Activated naive CD8-positive, alpha-beta T cell treated with anti-CD3 and anti-CD28 coated beads, Interleukin-2, amount 10 ng/mL, durations not matched to agents 7 days and 5 days (primary cell): ENCODE measurements around the gene PDLIM1. TPM values are rescaled to one million over a fixed set of nuclear protein-coding genes. Genes with fewer than 3 reads are reported as not detected.

Experiments used
- ATAC-seq: fragments of 150-1000 bp; cut with Tn5 transposase; one replicate; pipeline ENCODE4 v1.10.0; 2021; ENCODE audit warnings: low read depth, moderate library complexity
- POLR2A ChIA-PET: fragments of 350-600 bp; sonication (Branson Sonifier 250); formaldehyde crosslinking; loops from one replicate; lab custom pipeline; 2021; ENCODE audit warnings: antibody characterized with exemption; lab: Charles Lee
- DNase-seq: peaks from one replicate; pipeline ENCODE4 v3.0.0; 2021
- H3K27ac Mint-ChIP-seq: one replicate; pipeline ENCODE4 v1.8.0; 2022; ENCODE audit warnings: mild to moderate bottlenecking, mixed read lengths
- H3K27me3 Mint-ChIP-seq: one replicate; pipeline ENCODE4 v1.8.0; 2022; ENCODE audit warnings: mild to moderate bottlenecking, moderate library complexity, mixed read lengths
- H3K36me3 Mint-ChIP-seq: one replicate; pipeline ENCODE4 v1.8.0; 2021; ENCODE audit warnings: mild to moderate bottlenecking, mixed read lengths
- H3K4me1 Mint-ChIP-seq: one replicate; pipeline ENCODE4 v1.8.0; 2021; ENCODE audit warnings: mixed read lengths
- H3K4me3 Mint-ChIP-seq: one replicate; pipeline ENCODE4 v1.8.0; 2022; ENCODE audit warnings: mild to moderate bottlenecking, moderate library complexity, mixed read lengths
- H3K9me3 Mint-ChIP-seq: one replicate; pipeline ENCODE4 v1.8.0; 2021; ENCODE audit warnings: mixed read lengths
- total RNA-seq, 2 experiments: library from RNA; stranded (reverse); gene quantifications; one replicate each; pipeline ENCODE4 v1.2.3, GENCODE V29; 2021

The PDLIM1 gene
- total RNA-seq, 2 experiments from 2014 or later, result 10.0 to 11.7 TPM

GRCh38 chr10:95261926-95262325 lies 28.9 kb downstream of the PDLIM1 start:
- H3K4me3 Mint-ChIP-seq, result no peak overlapping the region
- no peaks in the 10 kb centered on the region for H3K4me1 Mint-ChIP-seq
- POLR2A ChIA-PET, result no interaction called here
- no peak for DNase-seq
- peaks cover 23% of the 10 kb centered on the region for H3K27me3 Mint-ChIP-seq
- H3K36me3 Mint-ChIP-seq, result peaks cover 2% of the 10 kb centered on the region
- peaks cover 2% of the 10 kb centered on the region for H3K9me3 Mint-ChIP-seq
- no peak overlapping the region for H3K27ac Mint-ChIP-seq
- ATAC-seq, result no peak

- ATAC-seq (no peak), DNase-seq (no peak)
- peaks cover 2% of the 10 kb centered on the region for H3K9me3 Mint-ChIP-seq
- H3K27ac Mint-ChIP-seq, result no peak overlapping the region
- no peaks in the 10 kb centered on the region for H3K4me1 Mint-ChIP-seq
- H3K4me3 Mint-ChIP-seq, result no peak overlapping the region
- H3K27me3 Mint-ChIP-seq, result peaks cover 21% of the 10 kb centered on the region
- POLR2A ChIA-PET, result no interaction called here
- peaks cover 2% of the 10 kb centered on the region for H3K36me3 Mint-ChIP-seq
These were observed 29.8 kb downstream of the PDLIM1 start for GRCh38 chr10:95260909-95261552.

DNA sequence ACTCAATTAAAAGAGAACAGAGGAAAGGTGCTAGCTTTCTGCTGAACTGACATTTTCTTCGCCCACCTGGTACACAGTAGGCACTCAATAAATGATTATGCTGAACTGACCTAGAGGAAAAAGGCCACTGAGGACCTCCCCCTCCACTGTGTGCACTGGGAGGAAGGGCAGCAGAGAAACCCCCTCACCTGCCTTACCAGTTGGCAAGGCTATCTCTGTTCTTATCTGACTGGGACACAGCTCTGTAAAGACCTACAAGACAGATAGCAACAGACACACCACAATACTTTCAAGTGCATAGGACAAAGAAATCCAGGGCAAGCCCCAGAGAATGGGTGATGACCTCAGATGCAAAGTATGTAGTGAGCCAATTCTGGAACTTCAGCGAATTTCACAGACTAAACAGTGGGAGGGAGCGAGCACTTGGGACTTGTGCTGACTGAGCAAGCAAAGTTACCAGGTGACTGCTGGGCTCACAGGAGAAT lies 30.4 kb downstream of the PDLIM1 start:
- ATAC-seq, result no peak
- no peak overlapping the region for H3K4me3 Mint-ChIP-seq

DNA sequence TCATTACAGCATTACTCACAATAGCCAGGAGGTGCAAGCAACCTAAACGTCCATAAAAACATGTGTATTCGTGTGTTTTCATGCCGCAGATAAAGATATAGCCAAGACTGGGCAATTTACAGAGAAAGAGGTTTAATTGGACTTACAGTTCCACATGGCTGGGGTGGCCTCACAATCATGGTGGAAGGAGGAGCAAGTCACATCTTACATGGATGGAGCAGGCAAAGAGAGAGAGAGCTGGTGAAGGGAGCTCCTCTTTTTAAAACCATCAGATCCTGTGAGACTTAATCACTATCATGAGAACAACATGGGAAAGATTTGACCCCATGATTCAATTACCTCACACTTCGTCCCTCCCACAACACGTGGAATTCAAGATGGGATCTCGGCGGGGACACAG lies 33.0 kb downstream of the PDLIM1 start:
- H3K9me3 Mint-ChIP-seq, result peaks cover 4% of the 10 kb centered on the region
- no peak overlapping the region for H3K4me3 Mint-ChIP-seq
- peaks cover 36% of the 10 kb centered on the region for H3K27me3 Mint-ChIP-seq
- no peak overlapping the region for H3K27ac Mint-ChIP-seq
- no peaks in the 10 kb centered on the region for H3K4me1 Mint-ChIP-seq
- no peak for DNase-seq
- POLR2A ChIA-PET, result no interaction called here
- H3K36me3 Mint-ChIP-seq, result peaks cover 2% of the 10 kb centered on the region
- ATAC-seq, result no peak

More for the DNA sequence above, 30.4 kb downstream of the PDLIM1 start:
- DNase-seq, result no peak
- peaks cover 2% of the 10 kb centered on the region for H3K36me3 Mint-ChIP-seq
- POLR2A ChIA-PET, result no interaction called here
- peaks cover 4% of the 10 kb centered on the region for H3K9me3 Mint-ChIP-seq
- peaks cover 25% of the 10 kb centered on the region for H3K27me3 Mint-ChIP-seq
- no peaks in the 10 kb centered on the region for H3K4me1 Mint-ChIP-seq
- no peak overlapping the region for H3K27ac Mint-ChIP-seq

DNA sequence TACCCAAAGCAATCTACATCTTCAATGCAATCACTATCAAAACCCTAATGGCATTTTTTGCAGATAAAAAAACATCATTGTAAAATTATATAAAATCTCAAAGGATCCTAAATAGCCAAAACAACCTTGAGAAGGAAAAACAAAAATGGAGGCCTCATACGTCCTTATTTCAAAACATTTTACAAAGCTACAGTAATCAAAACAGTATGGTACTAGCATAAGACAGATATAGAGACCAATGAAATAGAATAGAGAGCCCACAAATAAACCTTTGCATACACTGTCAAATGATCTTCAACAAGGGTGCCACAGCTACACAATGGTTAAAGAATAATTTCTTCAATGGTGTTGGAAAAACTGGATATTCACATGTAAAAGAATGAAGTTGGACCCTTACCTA lies 34.5 kb downstream of the PDLIM1 start:
- Mint-ChIP-seq H3K36me3 (peaks cover 2% of the 10 kb centered on the region), H3K4me3 (no peak overlapping the region), H3K4me1 (no peaks in the 10 kb centered on the region), H3K9me3 (peaks cover 4% of the 10 kb centered on the region), H3K27me3 (peaks cover 49% of the 10 kb centered on the region), H3K27ac (no peak overlapping the region)
- ATAC-seq (no peak), DNase-seq (no peak)
- POLR2A ChIA-PET, result no interaction called here

DNA sequence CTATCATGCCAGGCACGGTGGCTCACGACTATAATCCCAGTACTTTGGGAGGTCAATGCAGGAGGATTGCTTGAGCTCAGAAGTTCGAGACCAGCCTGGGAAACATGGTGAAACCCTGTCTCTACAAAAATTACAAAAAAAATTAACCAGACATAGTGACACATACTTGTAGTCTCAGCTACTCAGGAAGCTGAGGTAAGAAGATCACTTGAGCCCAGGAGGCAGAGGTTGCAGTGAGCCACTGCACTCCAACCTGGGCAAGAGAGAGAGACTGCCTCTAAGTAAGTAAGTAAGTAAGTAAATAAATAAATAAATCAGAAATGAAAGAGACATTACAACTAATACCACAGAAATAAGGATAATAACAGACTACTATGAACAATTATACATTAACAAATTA lies 36.2 kb downstream of the PDLIM1 start:
- no peak for DNase-seq
- Mint-ChIP-seq H3K27me3 (peaks cover 51% of the 10 kb centered on the region), H3K9me3 (peaks cover 4% of the 10 kb centered on the region), H3K4me3 (no peak overlapping the region), H3K36me3 (peaks cover 2% of the 10 kb centered on the region), H3K4me1 (no peaks in the 10 kb centered on the region), H3K27ac (no peak overlapping the region)
- no peak for ATAC-seq
- POLR2A ChIA-PET, result no interaction called here

DNA sequence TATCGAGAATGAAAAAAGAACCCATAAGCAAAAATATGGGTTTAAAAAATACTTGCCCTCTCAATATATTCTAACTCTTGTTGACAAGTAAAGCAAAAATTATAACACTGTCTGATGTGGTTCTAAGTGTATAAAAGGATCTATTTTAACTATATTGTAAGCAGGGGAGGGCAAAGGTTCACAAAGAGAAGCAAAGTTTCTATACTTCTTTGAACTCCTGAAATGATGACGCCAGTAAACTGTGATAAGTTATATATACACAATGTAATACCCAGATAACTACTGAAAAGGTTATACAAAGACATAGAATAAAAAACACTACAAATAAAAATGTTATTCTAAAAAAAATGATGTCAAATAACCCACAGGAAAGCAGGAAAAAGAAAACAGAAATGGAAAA lies 37.1 kb downstream of the PDLIM1 start:
- H3K27ac Mint-ChIP-seq, result no peak overlapping the region
- H3K4me3 Mint-ChIP-seq, result no peak overlapping the region
- peaks cover 2% of the 10 kb centered on the region for H3K36me3 Mint-ChIP-seq
- POLR2A ChIA-PET, result no interaction called here
- H3K27me3 Mint-ChIP-seq, result peaks cover 51% of the 10 kb centered on the region
- DNase-seq (no peak), ATAC-seq (no peak)
- H3K9me3 Mint-ChIP-seq, result peaks cover 4% of the 10 kb centered on the region
- H3K4me1 Mint-ChIP-seq, result no peaks in the 10 kb centered on the region

DNA sequence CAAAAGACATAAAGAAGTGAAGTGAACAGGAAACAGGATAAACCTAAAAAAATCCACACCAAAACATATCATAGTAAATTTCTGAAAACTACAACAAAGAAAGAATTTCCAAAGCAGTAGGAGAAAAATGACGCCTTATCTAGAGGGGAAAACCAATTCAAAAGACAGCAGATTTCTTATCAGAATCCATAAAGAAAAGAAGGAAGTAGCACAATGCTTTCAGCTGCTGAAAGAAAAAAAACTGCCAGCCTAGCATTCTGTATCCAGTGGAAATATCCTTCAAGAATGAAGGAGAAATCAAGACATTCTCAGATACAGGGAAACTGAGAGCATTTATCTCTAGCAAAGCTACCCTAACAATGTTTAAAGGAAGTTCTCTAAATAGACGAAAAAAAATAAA lies 37.8 kb downstream of the PDLIM1 start:
- DNase-seq (no peak), ATAC-seq (no peak)
- H3K4me1 Mint-ChIP-seq, result no peaks in the 10 kb centered on the region
- no peak overlapping the region for H3K4me3 Mint-ChIP-seq
- POLR2A ChIA-PET, result no interaction called here
- no peak overlapping the region for H3K27ac Mint-ChIP-seq
- H3K9me3 Mint-ChIP-seq, result peaks cover 4% of the 10 kb centered on the region
- peaks cover 2% of the 10 kb centered on the region for H3K36me3 Mint-ChIP-seq
- peaks cover 45% of the 10 kb centered on the region for H3K27me3 Mint-ChIP-seq

GRCh38 chr10:95250856-95251255 lies 39.9 kb downstream of the PDLIM1 start:
- ATAC-seq (no peak), DNase-seq (no peak)
- Mint-ChIP-seq H3K27me3 (peaks cover 33% of the 10 kb centered on the region), H3K9me3 (peaks cover 1% of the 10 kb centered on the region), H3K4me3 (no peak overlapping the region), H3K27ac (no peak overlapping the region), H3K4me1 (no peaks in the 10 kb centered on the region), H3K36me3 (no peaks in the 10 kb centered on the region)
- POLR2A ChIA-PET, result no interaction called here

GRCh38 chr10:95249467-95249866 lies 41.3 kb downstream of the PDLIM1 start:
- Mint-ChIP-seq H3K9me3 (no peaks in the 10 kb centered on the region), H3K27me3 (peaks cover 22% of the 10 kb centered on the region), H3K27ac (no peak overlapping the region), H3K4me3 (no peak overlapping the region), H3K36me3 (no peaks in the 10 kb centered on the region), H3K4me1 (no peaks in the 10 kb centered on the region)
- DNase-seq (no peak), ATAC-seq (no peak)
- POLR2A ChIA-PET, result no interaction called here

DNA sequence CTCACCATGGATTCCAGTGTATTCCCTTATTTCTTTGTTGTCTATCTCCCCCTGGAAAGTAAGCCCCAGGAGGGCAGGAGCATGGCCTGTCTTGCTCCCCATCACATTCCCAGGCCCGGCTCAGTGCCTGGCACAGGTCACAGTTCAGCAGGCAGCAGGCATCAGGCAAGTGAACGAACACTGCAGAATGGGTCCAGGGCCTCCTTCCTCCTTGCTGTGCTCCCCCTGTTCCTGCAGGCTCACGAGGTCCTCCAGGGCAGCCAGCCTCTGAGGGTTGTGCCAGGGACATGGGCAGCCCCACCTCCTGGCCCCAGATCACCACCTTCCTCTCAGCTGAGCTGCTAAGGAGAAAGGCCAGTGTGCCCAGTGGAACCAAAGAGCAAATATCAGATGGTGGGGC lies 41.8 kb downstream of the PDLIM1 start:
- Mint-ChIP-seq H3K27ac (no peak overlapping the region), H3K9me3 (no peaks in the 10 kb centered on the region), H3K36me3 (no peaks in the 10 kb centered on the region), H3K4me1 (no peaks in the 10 kb centered on the region), H3K27me3 (peaks cover 22% of the 10 kb centered on the region), H3K4me3 (no peak overlapping the region)
- ATAC-seq, result no peak
- no peak for DNase-seq
- POLR2A ChIA-PET, result no interaction called here

- no peak overlapping the region for H3K4me3 Mint-ChIP-seq
- ATAC-seq, result no peak
- peaks cover 18% of the 10 kb centered on the region for H3K27me3 Mint-ChIP-seq
These were observed 42.8 kb downstream of the PDLIM1 start for GRCh38 chr10:95247881-95248583.

GRCh38 chr10:95247200-95247880 lies 43.5 kb downstream of the PDLIM1 start:
- Mint-ChIP-seq H3K27ac (no peak overlapping the region), H3K9me3 (no peaks in the 10 kb centered on the region), H3K4me1 (no peaks in the 10 kb centered on the region), H3K36me3 (no peaks in the 10 kb centered on the region), H3K4me3 (no peak overlapping the region), H3K27me3 (peaks cover 11% of the 10 kb centered on the region)
- POLR2A ChIA-PET, result no interaction called here
- ATAC-seq, result no peak
- no peak for DNase-seq

More at GRCh38 chr10:95247881-95248583, 42.8 kb downstream of the PDLIM1 start:
- Mint-ChIP-seq H3K27ac (no peak overlapping the region), H3K4me1 (no peaks in the 10 kb centered on the region), H3K9me3 (no peaks in the 10 kb centered on the region), H3K36me3 (no peaks in the 10 kb centered on the region)
- POLR2A ChIA-PET, result no interaction called here
- DNase-seq, result no peak
